ENCODE results near the gene U2SURP.

Gene U2SURP

GRCh38 chr3:143001369-143002082, at the start of gene U2SURP:
Gene U2SURP, plus strand, starts transcription at chr3:143001570. Its CDS starts 59 bp downstream, at chr3:143001629.
- DNase-seq (ENCODE audit: low read depth, low spot score) = peak; percentile 98

- no peak for DNase-seq (ENCODE audit: low read depth, low spot score)
These were observed 49.6 kb upstream of the U2SURP start for GRCh38 chr3:142951794-142952193.

GRCh38 chr3:142952272-142953193, 48.8 kb upstream of the U2SURP start:
- no peak for DNase-seq (ENCODE audit: low read depth, low spot score)

GRCh38 chr3:142953443-142953842, 47.9 kb upstream of the U2SURP start:
- no peak for DNase-seq (ENCODE audit: low read depth, low spot score)

GRCh38 chr3:142958707-142959106, 42.7 kb upstream of the U2SURP start:
- DNase-seq (ENCODE audit: low read depth, low spot score) = no peak

GRCh38 chr3:142960322-142960850, 41.0 kb upstream of the U2SURP start:
- DNase-seq (ENCODE audit: low read depth, low spot score) = no peak

- DNase-seq (ENCODE audit: low read depth, low spot score) = no peak
These were observed 39.8 kb upstream of the U2SURP start for GRCh38 chr3:142961539-142961938.

GRCh38 chr3:142962175-142962519, 39.2 kb upstream of the U2SURP start:
- no peak for DNase-seq (ENCODE audit: low read depth, low spot score)

- no peak for DNase-seq (ENCODE audit: low read depth, low spot score)
These were observed 38.7 kb upstream of the U2SURP start for GRCh38 chr3:142962520-142963233.

- no peak for DNase-seq (ENCODE audit: low read depth, low spot score)
These were observed 38.2 kb upstream of the U2SURP start for GRCh38 chr3:142963234-142963515.

- no peak for DNase-seq (ENCODE audit: low read depth, low spot score)
These were observed 37.6 kb upstream of the U2SURP start, which contains the start of gene PAQR9 for GRCh38 chr3:142963516-142964448. Gene PAQR9, minus strand, starts transcription at chr3:142963674. Its CDS starts 338 bp downstream, at chr3:142963336.

GRCh38 chr3:142965581-142965980, 35.8 kb upstream of the U2SURP start:
- no peak for DNase-seq (ENCODE audit: low read depth, low spot score)

GRCh38 chr3:142966808-142967207, 34.6 kb upstream of the U2SURP start:
- no peak for DNase-seq (ENCODE audit: low read depth, low spot score)

GRCh38 chr3:142968319-142969025, 32.9 kb upstream of the U2SURP start:
- DNase-seq (ENCODE audit: low read depth, low spot score) = no peak

- DNase-seq (ENCODE audit: low read depth, low spot score) = no peak
These were observed 29.9 kb upstream of the U2SURP start for GRCh38 chr3:142971431-142971830.

GRCh38 chr3:142972092-142972753, 29.1 kb upstream of the U2SURP start:
- DNase-seq (ENCODE audit: low read depth, low spot score) = no peak

GRCh38 chr3:142973217-142974009, 28.0 kb upstream of the U2SURP start:
- DNase-seq (ENCODE audit: low read depth, low spot score) = no peak

GRCh38 chr3:142975316-142975995, 25.9 kb upstream of the U2SURP start:
- no peak for DNase-seq (ENCODE audit: low read depth, low spot score)

All from iPS DF 19.7 (cell line).